Amygdala (tissue), 56 donors: Measurements from ENCODE around the gene INSYN2A.

ENCODE experiments used
- DNase-seq, 56 donors: peaks; one replicate each; lab custom pipeline; 2025; lab: John Stamatoyannopoulos, UW

The INSYN2A gene

DNA sequence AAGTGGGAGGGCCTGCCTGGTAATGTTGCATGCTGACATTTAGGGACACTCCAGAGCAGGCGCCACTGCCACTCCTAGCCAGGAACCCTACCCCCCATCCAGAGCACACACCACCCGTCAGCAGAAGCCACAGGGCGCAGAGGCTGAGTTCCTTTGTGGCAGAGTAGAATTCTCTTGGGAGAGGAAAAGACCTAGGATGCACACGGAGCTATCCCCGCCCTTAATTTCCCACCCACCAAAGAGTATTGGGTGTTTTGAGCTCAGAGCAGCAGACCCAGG, 702 bp upstream of the INSYN2A start:
- DNase-seq, result peak in 1 of 56 donors; percentile 51

DNA sequence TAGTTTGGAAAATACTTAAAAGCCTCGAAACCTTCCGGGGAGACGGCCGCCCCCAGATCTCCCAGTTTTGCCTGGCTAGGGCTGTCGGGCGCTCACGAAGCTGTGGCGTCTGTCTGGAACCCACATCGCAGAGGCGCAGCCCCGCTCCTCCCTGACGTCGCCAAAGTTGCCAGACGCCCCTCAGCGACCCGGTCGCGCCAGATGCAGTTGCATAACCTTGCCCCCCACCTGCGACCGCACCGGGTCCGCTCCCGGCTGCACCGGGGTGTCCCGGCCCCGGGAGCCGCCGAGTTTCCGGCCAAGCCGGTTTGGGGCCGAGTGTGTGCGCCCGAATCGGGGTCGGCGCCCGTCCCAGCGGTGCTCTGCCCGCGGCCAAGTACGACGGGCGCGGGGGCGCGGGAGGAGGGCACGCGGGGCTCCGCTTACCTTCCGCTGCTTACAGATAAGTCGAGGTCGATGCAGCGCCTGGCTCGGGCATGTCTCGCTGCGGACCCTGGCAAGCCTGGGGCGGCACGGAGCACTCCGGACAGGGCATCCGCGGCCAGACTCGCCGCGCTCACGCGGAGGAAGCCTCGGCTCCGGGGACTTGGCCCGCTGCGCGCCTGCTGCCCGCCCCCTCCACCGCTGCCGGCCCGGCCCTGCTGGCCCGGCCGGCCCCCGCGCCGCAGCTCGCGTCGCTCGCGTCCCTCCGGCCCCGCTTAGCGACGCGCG, 665 bp downstream of the INSYN2A start:
- peak in 9 of 56 donors; percentile 29 to 51 (median 35) for DNase-seq

DNA sequence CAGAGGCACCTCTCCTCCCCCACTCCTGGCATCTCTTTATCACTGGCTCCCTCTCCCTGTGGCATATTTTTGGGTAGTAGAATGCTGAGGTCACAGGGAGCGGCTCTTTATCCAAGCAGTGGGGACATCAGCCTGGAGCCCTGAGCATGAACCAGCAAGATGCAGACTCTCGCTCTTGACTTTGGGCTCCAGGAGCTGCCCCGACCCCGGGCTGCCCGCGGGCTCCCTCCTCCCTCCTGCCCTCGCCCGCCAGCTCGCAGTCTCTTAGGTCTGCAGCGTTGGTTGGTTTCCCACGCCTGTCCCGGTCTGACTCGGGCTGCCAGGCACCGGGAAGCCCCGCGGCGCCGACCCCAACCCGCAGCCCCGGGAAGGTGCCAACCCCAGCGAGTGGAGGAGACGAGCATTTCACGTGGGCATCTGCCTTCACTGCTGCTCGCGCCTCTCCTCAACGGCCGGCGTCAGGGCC, 1.3 kb downstream of the INSYN2A start:
- DNase-seq, result peak in 10 of 56 donors; percentile 8 to 51 (median 22)

DNA sequence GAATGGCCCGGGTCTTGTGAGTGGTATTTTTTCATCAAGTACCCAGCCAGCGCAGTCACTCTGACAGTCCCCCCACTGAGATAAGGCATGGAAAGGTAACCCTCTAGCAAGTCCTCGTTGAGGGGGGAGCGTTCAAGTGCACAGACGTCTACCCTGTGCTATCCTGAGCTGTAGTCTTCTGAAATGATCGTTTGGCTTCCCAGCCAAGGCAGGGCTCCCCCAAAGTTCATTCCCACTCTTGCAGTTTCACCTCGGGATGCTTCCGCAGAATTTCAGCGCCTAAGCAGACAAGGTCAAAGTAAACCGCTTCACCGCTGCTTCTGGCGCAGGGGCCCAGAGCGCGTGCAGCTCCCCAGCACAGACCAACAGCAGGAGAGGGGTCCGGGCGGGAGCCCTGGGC, 1.8 kb downstream of the INSYN2A start:
- no peak for DNase-seq

DNA sequence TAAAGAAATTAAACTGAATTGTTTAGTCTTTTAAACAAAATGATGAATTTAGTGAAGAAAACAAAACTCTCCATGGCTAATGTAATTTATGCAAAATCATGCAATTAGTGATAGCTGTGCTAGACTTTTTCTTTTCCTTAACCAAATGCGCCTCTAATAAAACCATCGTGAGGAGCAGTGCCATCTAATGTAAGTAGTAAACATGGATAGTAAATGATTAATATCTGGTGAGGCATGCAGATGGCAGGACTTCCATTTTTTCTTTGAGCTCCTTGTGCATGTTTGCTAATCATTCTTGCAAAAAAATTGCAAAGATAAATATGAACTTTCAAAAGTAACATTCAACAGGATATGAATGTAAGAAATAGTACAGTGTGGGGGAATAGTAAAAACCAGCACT, 2.3 kb downstream of the INSYN2A start:
- no peak for DNase-seq

DNA sequence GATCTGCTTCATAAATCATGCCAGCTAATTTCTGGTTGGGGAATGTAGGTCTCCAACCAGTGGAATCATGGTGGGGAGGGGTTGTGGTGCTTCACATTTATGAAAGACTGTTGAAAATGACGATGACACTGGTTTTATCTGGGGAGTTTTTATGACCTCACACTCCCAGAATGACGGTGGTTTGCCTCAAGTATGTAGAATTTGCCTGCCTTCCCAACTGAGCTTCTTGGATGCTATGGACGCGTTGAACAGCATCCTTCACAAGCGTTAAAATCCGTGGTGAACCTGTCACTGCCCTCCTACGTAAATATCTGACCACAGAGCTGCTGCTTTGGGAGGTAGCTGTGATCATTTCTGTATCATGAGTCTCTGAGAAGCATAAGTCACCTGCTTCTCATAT, 3.3 kb downstream of the INSYN2A start:
- no peak for DNase-seq

DNA sequence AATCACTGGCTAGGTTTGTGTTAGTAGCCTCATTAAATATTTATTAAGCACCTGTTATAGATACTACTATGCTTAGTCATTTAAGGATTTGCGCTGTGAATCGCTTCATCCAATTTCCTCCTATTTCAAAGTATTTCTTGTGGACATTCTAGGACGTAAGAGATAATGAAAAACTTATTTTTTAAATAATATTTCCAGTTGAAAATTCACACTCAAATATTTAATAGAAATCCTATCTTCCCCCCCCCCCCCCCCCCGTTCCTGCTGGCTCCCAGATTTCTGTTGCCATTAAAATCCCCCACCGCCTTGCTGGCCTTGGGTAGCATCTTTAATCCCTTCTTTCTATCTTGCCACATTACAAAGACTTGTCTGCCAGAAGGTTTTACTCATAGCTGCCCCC, 6.0 kb downstream of the INSYN2A start:
- no peak for DNase-seq

DNA sequence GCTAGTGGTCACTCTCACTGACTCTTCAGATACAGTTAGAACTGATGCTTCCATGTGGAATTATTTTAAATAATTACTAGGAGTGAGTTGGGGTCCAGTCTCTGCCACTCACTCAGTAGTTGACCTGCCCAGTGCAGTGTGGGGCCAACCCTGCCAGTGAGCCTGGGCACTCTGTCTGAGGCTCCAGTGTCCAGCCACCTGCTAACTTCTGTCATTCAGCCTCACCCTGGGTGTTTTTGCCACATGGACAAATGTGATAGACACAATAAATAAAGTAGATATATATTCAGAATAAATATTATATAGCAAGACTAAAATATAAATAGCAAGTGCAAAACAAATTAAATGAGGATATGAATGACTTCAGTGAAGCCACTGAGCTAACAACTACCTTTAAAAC, 7.2 kb downstream of the INSYN2A start:
- no peak for DNase-seq

DNA sequence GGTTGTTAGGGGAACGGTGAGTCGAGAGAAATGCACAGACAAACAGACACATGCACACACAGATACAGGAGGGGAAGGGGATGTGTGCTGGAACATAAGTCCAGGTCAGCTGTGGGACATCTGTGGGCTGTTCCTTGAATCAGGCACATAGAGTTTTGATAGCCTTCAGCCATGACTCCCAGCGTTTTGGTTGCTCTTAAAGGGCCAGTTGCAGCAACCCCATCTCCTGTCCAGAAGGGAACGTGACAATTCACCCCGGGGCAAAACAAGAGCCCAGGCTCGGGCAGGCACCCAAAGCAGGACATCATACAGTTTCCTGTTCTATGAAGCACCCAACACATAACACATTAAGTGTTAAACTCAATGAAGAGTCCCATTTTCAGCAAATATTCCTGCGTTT, 9.6 kb downstream of the INSYN2A start:
- no peak for DNase-seq

DNA sequence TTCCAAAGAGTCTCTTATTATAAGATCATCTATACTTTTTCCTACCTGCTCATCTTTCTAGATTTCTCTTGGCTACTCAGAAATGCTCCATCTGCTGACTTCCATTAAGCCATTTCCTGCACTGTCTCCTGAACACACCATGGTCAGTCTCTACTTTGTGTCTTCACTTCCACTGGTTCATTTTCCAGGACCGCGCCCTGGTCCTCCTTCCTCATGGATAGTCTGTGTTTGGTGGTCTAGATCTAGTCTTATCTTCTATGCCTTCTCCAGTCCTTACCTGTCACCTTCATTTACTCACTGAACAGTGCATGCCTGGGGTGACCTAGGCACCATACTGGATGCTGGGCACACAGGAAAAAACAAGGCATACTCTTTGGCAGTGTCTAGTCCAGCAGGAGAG, 11.8 kb downstream of the INSYN2A start:
- DNase-seq, result no peak

DNA sequence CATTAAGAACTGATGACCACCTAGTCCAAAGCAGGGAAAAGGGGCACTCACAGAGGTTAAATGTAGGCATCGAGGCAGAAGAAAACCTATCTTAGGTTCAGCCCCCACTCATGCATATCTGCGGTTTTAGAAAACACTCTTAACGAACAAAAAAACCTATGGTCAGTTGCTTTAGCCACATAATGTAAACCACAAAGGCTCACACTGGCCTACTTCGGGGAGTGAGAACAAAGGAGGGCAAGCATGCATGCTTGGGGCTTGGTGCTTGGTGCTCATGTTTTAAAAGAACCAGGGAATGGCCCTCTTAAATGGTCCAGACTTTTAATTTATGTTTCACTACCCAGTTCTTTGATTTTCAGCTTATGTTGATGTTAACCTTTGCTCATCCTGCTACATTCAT, 14.2 kb downstream of the INSYN2A start:
- DNase-seq, result no peak

DNA sequence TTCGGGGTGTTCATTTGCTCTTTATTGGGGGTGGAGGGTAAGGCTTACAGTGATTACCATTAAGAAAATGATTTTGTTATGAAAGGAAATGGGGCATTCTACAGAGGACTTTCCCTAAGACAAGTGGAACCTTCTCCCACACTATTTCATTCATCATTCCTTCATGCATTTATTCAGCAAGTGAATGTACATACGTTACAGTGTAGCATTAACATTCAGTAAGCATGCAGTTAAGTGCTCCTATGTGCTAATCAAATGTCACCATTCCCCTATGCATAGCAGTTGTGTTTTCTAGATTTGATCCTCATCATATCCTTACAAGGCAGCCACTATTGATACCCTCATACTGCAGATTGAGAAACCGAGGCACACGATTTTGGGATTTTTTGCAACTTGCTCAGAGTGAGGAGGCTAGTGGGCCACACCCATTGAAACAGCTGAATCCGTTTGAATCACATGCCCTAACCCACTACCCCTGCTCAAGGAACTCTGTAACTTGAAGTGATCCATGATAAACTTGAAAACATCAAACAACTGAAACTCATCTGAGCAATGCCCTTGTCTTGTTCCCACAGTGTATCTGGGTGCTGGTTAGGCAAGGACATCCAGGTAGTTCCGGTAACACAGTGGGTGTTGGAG, 16.7 kb downstream of the INSYN2A start:
- DNase-seq, result no peak

DNA sequence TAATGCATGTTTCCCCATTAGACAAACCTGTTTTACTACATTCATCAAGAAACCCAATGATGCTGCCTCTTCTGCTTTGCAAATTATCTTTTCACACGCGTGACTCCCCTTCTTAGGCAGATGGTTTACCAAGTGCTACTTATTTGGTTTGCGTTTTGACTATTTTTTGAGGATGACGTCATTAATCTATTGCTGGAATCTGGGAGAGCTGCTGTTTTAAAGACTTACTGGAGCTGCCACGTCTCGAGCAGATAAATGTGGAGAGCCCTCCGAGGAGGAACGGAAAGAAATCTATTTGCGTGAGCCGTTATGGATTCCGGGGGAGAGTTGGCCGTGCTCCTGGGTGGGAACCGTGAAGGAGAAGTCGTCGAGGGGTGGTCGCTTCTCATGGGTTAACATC, 19.7 kb downstream of the INSYN2A start:
- no peak for DNase-seq

DNA sequence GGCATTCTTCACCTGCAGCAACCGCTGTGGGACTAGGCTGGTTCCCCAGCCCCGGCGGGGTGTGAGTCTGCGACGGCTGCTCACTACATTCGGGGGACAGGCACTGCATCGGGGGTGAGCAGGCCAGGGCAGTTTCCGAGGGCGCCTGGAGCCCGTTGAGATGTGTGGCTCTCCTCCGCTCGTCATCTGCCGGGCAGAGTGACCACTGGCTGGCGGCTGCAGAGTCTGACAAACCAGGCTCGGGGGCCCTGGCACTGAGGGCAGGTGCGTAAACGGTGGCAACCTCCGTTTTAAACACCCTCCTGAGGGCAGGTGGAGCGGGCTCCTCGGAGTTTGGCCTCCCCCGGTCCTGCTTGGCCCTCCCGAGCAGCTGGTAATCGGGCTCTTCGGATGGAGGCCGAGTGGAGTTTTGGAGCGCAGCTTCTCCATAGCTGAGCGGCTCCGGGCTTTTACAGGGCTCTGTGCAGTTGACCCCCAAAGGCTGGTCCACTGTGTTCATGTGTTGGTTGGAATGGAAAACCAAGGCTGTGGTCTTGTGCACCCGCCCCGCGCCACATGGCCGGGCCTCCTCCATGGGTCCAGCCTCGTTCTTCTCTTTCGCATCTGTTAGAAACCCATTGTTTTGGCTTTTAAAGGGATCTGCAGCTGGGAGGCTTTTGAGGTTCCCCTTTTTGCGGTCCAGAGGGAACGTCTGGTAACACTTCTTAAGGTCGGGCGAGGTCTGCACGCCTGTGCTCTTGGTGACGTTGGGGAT, 20.9 kb downstream of the INSYN2A start:
- DNase-seq, result no peak

DNA sequence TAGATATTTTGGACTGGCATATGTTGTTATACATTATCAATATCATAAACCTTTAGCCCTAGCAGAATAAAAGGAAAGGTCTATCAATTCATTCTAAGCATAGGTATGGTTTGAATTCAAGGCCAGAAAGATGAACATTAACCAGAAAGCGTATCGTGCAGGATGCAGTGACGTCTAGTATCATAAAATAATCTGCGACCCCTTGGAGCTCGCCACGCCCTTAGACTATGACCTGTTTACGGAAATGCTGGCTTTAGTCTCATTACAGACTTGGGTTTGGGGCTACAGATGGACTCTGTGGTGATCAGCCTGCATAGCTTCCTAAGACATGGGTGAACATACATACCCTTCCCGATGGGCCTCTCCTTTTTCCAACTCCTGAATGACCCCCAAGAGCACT, 21.5 kb downstream of the INSYN2A start:
- DNase-seq, result no peak

DNA sequence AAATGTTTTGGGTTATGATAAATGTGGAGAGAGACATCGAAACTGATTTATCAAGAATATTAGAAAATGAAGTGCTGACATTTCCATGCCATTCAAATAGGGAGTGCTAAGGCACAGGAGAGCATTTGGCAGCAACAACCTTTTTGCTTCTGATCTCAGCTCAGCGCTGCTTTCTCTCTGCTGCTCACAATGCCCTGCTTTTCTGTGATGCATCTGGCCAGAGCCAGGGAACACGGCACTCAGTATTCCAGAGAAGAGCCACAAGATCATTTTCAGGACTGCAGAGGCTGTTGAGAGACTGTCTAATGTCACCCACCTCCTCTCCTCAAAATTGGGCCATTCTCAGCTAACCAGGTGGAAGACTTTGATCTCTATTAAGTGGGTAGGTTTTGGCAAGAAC, 28.1 kb downstream of the INSYN2A start:
- peak in 22 of 56 donors; percentile 5 to 62 (median 16) for DNase-seq

DNA sequence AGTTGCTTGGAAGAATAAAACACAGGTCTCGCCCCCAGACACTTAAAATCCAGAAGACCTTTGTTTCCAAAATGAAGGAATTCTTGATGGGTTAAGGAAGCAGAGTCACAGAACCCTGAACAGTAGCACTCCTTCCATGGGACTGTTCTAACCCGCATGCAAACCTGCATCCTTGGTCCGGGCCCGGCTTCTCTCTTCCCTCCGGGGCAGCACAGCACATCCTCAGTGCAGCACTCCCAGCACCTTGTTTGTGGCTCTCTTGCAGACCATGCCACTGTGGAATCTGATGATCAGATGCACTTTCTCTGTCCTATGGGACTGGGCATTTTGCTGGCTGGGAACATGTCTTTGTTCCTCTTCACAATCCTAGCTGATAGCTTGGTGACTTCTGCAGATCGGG, 33.5 kb downstream of the INSYN2A start:
- no peak for DNase-seq

DNA sequence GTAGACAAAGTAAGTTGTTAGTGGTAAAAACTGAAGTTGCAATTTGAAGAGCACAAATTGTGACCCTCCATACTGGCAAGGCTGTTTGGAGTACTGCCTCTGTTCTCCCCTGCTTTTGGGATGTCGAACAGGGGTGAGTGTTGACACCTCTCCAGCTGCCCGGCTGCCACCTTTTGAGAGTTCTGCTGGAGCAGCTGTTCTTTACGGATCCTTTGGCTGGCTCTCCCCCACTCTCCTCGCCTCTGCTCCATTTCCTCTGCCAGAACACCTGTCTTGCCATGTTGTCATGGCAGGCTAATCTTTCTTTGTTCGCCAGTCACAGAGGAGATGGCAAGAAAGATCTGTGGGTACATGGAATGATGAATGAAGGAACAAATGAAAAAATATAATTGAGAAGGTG, 34.9 kb downstream of the INSYN2A start:
- DNase-seq, result no peak

DNA sequence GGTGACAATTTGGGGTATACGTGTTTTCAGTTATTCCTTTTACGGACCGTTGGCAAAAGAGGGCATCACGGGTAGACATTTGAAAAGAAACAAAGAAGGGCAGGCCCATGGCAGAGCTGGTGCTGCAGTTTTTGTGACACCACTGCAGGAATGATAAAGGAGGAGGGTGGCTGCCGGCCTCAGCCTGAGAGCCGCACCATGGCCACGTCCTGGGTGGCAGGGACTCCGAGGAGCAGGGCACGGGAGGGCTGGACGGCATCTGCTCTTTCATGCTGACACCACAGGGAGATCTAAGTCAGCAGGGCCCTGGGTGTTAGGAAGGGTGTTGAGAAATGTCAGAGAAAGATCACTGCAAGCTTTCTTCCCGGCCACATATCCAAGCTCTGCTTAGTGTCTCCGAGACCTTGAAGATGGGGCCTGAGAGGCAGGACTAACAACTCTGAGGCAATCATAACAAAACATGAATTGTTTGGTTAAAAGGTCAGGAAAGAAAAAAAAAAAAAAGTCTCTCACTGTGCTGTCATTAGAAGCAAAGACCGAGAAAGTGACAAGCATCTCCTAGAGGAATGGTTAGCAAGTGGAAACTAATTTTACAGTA, 36.6 kb downstream of the INSYN2A start:
- no peak for DNase-seq

DNA sequence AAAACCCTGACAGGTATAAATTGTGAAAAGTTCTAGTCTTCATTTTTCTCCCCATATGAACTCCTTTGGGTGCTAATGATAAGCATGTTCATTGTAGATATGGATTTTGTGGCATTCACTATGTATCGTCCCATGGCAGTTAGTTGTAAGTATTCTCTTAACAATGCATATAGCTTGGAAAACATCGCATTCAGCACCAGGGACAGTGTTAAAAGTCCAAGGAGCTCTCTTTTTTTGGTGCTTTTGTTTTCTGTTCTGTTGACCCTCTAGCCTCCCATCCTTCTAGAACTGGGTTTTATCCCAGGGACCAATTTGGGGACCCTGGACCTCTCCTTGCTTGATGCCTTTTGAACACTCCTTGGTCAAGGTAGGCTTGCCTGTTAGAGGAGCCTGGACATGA, 37.7 kb downstream of the INSYN2A start:
- no peak for DNase-seq

DNA sequence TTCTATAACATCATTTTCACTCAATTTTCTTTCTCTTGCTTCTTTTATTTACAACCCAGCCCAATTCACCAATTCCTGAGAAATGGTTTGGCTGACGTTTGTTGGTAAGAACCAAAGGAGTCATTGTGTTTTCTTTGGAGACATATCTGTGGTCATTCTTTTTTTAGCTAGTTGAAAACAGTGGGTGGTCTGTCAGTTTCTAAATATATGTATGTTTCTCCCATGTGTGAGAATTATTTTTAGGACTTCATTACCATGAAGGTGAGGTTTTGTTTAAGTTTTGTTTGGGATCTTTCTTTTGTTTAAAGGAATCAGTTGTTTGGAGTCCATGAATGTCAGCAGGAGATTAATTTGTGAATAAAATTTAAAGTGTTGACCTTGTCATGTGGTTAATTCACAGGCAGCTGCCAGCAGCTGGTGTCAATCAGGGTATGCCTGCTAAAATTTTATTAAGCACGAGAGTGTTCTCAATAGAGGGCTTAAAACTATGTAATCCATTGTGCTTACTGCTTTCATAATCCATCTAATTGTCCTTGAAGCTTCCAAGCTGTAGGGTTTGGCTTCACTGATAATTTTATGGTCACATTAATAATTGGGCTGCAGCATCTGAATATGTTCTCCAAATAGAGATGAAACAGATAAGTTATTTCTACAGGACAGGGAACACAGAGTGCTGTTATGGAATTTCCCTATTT, 38.7 kb downstream of the INSYN2A start:
- no peak for DNase-seq
